GM11168 (cell line): Measurements from ENCODE around the gene PLXNB2.

Experiments used
- in situ Hi-C: fragments of 300-500 bp; cut with MboI; formaldehyde crosslinking; loops from one replicate; pipeline ENCODE4 v1.12.0; 2022; ENCODE audit warnings: low sequenced_read_pairs; ENCODE audit not compliant: unreplicated experiment

The PLXNB2 gene

DNA sequence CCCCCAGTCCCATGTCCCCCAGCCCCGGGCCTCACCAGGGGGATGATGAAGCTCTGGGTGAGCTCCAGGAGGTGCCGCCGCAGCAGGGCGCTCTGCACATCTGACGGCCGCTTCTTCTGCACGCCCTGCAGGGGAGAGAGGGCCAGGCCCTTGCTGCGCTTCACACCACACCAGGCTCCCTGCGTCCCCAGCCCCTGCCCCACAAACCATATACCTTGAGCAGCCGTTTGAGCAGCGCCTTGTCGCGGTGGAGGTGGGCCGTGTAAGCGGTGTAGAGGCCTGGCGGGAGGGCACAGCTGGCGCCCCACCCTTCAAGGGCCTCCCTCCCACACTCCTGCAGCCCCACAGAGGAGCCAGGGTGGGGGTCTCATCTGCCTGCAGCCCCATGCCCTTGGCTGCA is 6.2 kb upstream of the PLXNB2 start:
- in situ Hi-C loops: no loop called here

- in situ Hi-C loops: no loop called here
Measured at GRCh38 chr22:50313021-50313420, 5.6 kb upstream of the PLXNB2 start.

DNA sequence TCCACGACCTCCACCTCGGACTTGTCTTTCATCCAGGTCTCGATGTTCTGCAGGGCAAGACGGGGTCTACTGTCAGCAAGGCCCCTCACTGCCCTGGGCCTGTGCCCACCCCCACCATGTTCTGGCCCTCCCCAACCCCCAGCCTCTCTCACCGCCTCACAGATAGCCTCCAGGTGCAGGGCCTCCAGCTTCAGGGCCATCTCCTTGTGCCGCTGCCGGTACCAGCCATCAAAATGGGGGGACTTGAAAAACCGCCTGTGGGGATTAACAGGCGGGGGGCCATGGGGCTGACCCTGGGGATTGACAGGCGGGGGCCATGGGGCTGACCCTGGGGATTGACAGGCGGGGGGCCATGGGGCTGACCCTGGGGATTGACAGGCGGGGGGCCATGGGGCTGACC is 4.9 kb upstream of the PLXNB2 start:
- in situ Hi-C loops: no loop called here

DNA sequence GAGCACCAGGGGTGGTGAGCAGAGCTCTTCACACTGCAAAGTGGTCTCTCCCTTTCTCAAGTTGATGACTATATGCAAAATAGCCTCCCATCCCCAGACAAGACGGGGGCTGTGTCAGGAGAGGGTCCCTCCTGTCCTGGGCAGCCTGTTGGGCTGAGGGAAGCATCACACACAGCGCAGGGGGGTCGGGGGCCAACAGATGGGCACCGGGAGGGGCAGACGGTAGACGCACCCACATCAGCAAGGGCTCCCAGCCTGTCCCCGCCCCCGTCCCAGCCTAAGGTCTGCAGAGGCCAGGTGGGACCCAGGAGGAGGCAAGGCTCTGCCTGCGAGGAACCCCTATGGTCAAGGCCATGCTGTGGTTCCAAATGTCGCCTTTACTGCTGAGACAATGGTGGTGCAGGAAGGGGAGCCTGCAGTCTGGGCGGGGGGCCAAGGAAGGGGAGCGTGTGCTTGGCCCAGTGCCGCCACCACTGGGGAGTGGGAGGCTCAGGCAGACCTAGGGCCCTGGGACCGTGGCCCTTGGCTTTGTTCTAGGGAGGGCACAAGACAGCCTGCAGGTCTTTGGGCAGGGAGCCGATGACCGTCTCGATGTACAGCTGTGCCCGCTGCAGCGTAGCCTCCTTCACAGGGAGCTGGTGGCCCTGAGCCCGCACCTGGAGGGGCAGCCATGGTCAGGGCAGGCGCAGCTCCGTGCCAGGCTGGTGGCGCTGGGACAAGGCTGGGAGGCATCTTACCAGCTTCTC is 4.3 kb upstream of the PLXNB2 start:
- in situ Hi-C loops: no loop called here

DNA sequence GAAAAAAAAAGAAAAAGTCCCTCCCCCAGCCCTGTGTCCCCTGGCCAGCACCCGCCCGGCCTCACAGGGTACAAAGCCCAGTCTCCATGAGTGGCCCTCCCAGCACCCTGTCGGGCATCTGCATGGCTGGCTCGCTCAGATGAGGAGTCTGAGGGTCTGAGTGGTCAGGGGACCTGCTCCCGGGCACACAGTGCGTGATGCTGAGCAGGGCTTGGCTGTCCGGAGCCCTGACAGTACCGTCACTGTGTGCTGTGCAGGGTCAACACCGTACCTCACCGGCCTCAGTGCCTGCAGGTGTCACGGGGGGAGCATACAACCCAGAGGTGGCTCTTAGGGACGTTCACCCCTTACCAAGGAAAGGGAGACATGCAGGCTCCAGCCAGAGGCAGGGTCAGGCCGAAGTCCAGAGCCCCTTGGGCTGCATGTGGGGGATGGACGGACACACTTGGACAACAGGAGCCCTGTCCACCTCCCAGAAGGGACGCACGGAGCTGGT is 3.6 kb upstream of the PLXNB2 start:
- in situ Hi-C loops: no loop called here

- in situ Hi-C loops: no loop called here
Measured at GRCh38 chr22:50310031-50310722, 2.7 kb upstream of the PLXNB2 start.

DNA sequence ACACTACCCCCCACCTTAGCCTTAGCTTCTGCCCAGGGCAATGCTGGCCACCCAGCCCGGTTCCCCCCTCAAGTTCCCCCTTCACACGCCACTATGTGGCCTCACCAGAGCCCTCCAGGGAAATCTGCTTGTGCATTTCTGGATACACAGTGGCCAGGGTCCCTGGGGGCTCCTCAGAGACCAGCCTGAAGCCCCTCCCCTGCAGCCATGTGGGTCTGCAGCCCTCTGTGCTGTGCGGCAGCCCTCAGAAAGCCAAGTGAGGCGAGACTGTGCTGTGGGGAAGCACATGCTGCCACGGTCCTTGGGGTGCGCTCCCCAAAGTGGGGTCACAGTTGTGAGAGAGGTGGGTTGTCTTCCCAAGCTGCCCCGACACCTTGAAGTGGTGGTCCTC is 2.1 kb upstream of the PLXNB2 start:
- in situ Hi-C loops: no loop called here

DNA sequence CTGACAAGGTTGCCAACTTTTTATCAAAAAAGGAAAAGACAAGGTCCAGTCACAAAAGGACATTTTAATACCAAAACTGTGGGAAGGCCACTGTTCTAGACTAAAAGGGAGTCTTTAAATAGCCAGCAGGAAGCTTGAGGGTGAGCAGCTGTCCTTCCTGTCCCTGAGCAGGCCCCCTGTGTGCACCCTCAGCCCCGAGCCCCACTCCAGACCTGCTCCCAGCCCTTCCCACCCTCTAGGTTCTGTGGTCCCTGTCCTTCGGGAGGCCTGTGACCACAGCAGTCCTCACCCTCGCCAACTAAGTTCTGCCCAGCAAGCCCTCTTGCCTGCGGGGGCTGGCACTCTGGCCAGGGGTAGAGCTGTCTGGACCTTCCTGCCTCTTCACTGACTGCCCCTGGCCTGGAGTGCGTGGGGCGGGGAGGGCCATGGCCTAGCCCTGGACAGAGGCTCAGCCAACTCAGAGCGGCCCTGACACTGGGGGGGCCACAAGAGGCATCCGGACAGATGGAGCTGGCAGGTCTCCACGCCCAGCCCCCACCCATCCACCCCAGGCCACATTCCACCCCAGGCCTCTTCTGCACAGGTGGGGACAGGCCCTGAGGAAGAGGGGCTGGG is 1.6 kb upstream of the PLXNB2 start:
- in situ Hi-C loops: no loop called here

DNA sequence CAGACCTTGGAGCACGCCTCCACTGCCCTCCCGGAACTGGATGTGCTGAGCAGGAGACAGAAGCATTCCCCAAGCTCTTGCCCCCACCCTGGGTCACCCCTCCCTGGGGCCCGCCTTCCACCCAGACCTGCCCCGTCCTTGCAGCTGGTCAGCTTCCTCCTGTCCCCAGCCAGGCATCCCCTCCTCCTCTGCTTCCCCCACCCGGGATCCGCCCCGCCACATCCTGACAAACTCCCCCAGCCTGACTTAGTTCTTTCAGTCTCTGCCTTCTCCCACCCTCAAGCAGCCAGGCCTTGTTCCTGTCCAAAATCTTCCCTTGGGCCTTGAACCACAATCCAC is 1.1 kb upstream of the PLXNB2 start:
- in situ Hi-C loops: no loop called here

- in situ Hi-C loops: no loop called here
Measured at GRCh38 chr22:50307890-50308596, 597 bp upstream of the PLXNB2 start.

- in situ Hi-C loops: no loop called here
Measured at GRCh38 chr22:50305923-50306566, 1.4 kb downstream of the PLXNB2 start.

GRCh38 chr22:50305393-50305922 is 2.0 kb downstream of the PLXNB2 start:
- in situ Hi-C loops: no loop called here

DNA sequence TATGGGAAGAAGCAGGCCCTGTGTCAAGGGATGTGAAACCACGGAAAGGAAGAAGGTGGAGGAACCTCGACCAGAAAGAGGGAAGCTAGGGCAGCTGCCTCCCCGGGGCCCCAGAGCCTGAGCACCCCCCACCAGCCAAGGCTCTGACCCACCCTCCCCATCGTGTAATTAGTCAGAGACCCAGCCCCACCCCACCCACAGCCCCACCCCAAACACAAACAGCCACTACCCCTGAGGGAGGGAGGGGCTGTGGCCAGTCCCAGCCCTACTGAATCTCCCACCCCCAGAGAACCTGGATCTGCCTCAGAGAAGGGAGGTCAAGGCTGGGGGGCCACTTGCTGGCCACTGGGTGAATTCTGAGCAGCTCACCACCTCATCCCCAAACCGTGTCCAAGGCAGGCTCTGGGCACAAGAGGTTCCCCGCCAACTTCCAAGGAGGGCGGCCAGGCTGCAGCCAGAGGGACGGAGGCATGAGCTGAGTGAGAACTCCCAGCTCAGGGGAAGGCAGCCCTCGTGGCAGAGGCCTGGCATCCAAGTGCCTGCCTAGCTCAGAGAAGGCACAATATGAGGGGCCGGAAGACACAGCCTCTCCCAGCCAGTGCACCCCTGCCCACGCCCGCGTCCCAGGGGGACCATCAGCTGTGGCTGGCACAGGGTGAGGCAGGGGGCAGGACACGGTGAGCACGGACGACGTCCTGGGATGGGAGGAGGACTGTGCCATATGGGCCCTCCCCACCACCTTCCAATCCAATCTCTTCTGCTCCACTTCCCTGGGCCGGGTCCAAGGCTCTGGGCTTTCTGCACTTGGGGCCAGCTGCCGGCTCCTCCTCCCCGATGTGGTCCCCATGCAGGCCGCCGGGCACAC is 2.7 kb downstream of the PLXNB2 start:
- in situ Hi-C loops: no loop called here

GRCh38 chr22:50303848-50304527 is 3.5 kb downstream of the PLXNB2 start:
- in situ Hi-C loops: no loop called here

GRCh38 chr22:50303515-50303847 is 4.0 kb downstream of the PLXNB2 start:
- in situ Hi-C loops: no loop called here

DNA sequence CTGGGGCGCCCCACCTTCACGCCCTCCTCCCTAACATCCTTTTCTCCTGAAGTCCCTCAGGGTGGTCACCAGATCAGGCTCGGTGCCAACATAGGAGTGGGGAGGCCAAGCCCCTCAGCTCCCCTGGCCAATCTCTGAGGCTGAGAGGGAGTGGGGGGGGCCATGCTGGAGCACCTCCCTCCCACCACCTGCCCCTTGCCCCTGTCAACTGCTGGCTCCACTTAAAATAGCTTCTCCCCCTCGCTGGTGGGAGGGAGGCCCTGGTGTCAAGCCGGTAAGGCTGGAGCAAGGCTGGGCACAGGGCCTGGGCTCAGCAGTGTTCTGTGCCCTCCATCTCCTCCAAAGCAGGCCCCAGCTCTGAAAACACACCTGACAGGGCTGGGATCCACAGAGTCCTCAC is 4.9 kb downstream of the PLXNB2 start:
- in situ Hi-C loops: no loop called here

DNA sequence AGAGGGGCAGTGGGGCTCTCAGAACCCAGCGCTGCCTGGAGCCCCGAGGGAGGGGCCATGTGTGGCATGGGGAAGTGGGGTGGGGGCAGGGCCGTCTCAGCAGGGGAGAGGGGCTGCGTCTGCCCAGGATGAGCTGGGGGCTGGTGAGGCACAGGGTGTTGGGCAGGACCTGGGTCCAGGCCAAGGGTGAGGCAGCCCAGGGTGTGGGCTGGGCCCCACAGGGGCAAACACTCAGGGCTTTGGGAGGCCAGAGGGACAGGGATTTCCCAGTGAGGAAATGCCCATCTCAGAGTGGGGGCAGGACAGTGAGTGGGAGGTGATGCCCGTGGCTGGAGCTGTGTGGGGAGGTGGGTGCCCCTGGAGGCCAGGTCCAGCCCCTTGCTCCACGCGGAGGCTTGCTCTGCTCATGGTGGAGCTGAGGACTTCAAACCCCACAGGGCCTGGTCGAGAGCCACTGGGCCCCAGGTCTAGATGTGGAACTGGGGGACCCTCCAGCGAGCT is 5.4 kb downstream of the PLXNB2 start:
- in situ Hi-C loops: no loop called here

DNA sequence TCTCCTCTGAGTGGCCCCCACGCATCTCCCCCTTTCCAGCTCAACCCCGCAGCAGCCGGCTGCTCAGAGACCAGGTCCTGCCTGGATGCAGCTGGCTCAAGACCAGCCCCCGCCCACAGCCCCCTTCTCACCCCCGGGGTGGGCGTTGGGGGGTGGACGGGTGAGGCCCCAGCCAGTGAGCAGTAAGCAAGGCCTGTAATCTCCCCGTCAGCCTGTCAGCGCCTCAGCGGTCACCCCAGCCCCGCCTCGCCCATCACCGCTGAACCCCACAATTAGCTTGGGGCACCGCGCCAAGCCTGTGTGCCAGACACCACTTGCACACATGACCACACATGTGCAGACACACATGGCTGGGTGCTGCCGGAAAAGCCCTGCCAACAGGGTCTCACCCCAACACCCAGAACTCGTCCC is 5.9 kb downstream of the PLXNB2 start:
- in situ Hi-C loops: no loop called here
